GM19463 (cell line): ENCODE results near the gene NDUFB5.
"Not testable (repeated sequence)": the region's sequence is repeated elsewhere in the genome, so short reads cannot be mapped to it uniquely, and the experiment has no call there.

ENCODE experiments used
- ATAC-seq: cut with Tn5 transposase; IDR thresholded peaks from one replicate; pipeline ENCODE4 v1.9.1; 2021; ENCODE audit warnings: mild to moderate bottlenecking, moderate library complexity; ENCODE audit not compliant: unreplicated experiment

Gene NDUFB5

DNA sequence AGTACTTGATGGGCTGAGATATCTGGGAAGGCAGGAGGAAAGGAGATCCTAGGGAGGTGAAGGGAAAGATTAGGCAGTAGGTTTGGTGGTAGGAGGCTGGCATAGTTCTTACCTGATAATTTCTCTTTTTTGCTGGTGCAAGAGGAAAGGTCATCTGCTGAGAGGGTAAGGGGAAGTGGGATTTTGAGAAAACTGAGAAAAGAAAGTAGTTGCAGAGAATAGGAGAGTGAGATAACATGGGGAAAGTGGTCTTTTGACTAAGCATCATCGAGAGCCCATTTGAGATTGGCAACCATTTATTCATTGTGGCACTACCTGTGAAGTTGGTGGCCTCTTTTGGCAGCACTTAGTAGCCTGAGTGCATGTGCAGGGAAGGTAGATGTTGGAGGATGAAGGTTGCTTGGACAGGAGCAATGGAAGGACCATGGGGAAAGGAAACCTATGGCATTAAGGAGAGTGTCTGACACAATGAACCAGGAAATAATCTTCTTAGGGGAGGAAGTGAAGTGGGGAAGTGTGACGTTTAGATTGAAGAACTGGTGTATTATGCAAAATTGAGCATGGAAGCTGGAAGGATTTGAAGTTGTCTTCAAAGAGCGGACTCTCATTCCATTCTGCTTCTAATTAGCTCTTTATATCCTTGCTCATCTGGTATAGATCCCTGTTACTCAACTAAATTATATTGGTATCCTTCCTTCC, 26.3 kb downstream of the NDUFB5 start:
- no peak for ATAC-seq

DNA sequence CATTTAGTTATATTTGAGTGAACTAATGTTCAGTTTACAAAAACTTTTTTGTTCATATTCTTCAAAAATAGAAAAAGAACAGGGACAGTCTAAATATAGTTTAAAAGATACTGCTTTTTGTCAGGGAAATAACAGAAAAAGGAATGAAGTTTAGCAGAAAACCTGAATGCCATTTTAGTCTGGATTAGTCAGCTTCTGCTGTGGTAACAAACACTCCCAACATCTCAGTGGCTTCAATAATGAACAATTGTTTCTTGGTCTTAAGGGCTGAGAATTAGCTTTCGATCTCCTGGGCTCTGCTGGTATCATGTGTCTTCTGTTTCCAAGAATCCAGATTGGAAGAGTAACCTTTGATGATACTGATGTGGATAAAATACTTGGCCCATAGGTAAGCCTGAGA, 35.9 kb downstream of the NDUFB5 start:
- no peak for ATAC-seq

GRCh38 chr3:179642871-179643270, 38.3 kb downstream of the NDUFB5 start:
- no peak for ATAC-seq

DNA sequence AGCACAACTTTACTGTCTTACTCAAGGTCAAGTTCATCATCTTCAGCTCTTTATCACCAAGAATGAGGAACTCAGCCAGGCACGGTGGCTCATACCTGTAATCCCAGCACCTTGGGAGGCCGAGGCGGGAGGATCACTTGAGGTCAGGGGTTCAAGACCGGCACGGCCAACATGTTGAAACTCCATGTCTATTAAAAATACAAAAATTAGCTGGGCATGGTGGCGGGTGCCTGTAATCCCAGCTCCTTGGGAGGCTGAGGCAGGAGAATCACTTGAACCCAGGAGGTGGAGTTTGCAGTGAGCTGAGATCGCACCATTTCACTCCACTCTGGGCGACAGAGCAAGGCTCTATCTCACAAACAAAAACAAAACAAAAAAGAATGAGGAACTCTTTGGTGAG, 39.2 kb downstream of the NDUFB5 start:
- not testable (repeated sequence) for ATAC-seq

DNA sequence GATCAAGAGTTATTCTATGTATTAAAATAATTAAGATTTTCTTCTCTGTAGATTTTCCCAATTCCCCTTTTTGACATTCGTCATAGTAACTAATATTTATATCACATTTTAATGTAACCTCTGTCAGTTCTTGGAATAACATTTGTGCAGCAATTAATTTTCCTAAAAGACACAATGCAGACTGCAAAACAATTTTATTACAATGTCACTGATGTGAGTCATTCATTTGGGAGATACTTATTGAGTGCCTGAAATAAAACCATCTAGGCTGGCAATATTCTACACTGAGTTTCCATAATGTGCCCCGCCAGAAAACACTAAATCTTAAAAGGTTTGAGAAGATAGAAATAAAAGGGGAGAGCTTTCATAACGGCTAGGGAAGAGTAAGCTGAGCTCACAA, 41.6 kb downstream of the NDUFB5 start:
- ATAC-seq, result no peak

GRCh38 chr3:179651687-179652446, 47.3 kb downstream of the NDUFB5 start:
- no peak for ATAC-seq

DNA sequence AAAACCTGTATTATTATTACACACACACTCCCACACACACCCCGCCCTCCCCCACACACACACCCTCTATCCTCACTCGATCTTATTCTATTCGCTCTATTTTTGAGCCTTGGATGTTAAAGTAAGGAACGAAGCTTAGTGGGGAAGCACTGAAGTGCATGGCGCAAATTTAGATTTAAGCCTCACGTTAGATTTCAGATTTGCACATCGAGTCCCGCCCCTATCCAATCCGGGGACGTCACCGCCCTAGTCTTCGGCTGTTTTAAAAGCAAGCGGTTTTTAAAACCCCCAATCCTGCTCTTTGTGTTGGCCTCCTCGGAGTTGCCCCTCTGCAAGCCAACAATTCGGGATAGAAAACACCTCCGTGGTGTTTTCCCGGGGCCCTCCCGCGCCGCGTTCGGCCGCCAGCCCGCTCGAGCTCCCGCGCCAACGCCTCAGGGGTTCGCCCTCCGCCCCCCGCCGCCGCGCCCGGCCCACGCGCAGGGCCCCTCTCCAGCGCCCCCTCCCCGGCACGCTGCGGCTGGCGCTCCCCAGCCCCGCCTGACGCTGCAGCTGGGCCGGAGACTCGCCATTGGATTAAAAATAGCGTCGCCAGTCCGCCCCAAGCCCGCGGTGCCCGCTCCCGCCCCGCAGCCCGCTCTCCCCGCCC, 48.0 kb downstream of the NDUFB5 start, which contains the start of gene USP13:
TSS of gene USP13 (plus strand) at position 594 of the 649 bp plus-strand sequence. CDS start 186 bp downstream, outside the sequence.
- ATAC-seq, result peak; percentile 61

DNA sequence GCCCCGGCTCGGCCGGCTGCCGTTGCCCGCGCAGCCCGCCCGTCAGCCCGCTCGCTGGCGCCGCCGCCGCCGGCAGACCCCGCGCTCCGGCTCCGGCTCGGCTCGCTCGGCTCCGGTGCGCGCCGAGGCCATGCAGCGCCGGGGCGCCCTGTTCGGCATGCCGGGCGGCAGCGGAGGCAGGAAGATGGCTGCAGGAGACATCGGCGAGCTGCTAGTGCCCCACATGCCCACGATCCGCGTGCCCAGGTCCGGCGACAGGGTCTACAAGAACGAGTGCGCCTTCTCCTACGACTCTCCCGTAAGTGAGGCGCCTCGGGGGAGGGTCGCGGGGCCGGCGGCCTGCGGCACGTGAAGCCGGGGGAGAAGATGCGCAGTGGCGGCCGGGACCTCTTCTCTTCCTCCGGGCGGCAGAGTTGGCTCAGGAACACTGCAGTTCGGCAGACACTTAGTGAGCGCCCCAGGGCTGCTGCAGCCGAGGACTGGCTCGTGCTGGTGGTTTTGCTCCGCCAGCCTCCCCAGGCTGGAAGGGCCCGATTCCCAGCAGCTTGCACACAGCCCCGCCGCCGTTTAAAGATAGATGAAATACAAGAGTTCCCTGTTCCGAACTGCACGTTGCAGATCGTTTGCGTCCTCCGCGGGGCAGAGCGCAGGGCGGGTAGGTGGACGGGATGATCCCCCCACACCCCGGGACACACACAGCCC, 48.7 kb downstream of the NDUFB5 start:
- ATAC-seq, result peak; percentile 49

- no peak for ATAC-seq
These were observed 50.6 kb downstream of the NDUFB5 start for GRCh38 chr3:179655236-179655635.

GRCh38 chr3:179658606-179659005, 54.0 kb downstream of the NDUFB5 start:
- ATAC-seq, result no peak

DNA sequence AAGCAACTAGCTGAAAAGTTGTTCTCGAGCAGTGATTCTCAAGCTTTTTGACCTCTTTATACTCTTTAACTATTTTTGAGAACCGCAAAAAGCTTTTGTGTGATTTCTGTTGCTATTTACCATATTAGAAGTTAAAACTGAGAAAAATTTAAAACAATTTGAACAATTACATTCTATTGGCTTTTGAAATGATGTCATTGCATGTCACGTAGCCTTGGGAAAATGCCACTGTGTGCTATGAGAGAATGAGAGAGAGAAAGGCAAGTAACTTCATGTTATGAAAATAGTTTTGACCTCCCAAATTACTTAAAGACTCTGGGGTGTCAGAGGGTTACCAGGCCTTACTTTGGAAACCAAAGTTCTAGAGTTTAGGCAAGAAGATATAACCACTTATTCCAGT, 56.3 kb downstream of the NDUFB5 start:
- ATAC-seq, result no peak

- no peak for ATAC-seq
These were observed 57.2 kb downstream of the NDUFB5 start for GRCh38 chr3:179661777-179662176.

DNA sequence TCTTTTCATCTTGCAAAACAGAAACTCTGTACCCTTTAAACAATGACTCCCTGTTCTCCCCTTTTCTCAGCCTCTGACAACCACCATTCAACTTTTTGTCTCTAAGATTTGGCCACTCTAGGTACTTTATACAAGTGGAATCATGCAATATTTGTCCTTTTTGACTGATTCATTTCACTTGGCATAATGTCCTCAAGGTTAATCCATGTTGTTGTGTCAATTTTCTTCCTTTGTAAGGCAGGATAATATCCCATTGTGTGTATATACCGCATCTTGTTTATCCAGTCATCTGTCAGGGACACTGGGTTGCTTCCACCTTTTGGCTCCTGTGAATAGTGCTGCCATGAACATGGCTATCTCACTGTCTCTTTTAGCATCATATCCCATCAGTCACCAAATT, 58.5 kb downstream of the NDUFB5 start:
- no peak for ATAC-seq

DNA sequence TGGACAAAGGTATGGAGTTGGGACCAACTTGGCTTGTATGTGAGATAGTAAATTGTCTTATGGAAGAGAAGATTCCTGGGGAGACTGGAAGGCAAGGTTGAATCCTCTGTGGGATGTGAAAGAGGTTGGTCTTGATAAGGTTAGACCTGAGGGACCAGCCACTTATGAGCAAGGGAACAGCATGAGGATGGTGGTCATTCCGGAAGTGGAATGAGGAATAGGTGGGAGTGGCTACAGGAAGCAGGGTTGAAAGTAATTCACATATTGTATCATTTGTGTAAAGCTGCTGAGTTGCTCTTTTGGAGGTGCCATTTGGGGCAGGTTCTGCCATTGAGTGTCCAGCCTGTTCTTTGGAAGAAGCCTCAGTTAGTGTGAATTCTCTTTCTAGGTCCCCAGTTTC, 61.4 kb downstream of the NDUFB5 start:
- no peak for ATAC-seq

DNA sequence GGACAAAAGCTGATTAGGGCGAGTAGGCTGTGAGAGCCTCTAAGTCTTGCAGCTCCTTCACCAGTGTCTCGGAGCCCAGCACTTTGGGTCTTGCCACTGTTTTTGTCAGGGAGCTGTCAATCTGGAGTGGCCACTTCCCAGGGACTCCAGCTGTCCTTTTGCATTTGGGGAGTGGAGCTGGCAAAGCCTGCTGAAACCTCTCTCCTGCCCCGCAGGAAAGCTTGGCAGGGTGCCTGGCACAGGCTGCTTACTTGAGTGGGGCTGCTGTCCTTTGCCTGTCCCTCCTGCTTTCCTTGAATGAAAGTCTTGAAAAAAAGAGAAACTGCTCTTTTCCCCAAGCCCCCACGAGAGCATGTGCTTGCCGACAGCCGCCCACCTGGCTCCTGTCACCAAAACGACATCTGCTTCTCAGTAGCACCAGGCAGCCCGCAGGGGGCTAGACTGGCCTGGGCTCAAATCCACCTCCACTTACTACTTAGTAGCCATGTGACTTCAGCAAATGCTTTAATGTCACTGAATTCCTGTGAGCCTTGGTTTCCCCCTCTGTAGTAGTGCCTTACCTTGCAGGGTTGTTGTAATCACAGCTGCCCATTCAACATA, 61.9 kb downstream of the NDUFB5 start:
- ATAC-seq, result no peak

DNA sequence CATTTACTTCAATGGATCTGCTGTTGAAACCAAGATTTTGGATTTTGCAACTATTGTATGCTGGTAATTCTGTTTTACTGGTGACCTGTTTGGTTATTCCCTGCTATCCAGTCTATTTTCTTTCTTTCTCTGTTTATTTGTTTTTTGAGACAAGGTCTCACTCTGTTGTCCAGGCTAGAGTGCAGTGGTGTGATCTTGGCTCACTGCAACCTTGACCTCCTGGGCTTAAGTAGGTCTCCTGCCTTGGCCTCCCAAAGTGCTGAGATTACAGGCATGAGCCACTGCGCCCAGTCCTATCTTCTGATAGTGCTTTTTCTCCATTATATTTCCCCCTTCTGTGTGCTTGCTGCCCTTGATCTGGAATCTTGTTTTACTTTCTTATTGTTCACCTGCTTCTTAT, 63.8 kb downstream of the NDUFB5 start:
- ATAC-seq, result no peak

DNA sequence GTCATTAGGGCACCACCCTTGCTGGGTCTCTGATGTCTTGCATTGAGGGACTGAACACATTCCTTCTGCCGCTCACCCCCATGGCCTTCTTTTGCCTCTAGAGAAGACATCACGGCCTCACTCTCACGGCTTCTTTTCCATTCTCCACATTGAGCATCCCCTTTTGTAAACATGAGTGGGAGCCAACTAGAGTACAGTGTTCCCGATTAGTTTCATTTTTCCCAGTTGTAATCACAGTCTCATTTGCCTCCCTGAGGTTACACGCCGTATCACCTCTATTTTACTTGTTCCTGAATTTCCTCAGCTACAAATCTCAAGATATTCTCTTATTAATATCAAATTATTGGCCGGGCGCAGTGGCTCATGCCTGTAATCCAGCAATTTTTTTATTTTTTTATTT, 65.7 kb downstream of the NDUFB5 start:
- ATAC-seq, result no peak

DNA sequence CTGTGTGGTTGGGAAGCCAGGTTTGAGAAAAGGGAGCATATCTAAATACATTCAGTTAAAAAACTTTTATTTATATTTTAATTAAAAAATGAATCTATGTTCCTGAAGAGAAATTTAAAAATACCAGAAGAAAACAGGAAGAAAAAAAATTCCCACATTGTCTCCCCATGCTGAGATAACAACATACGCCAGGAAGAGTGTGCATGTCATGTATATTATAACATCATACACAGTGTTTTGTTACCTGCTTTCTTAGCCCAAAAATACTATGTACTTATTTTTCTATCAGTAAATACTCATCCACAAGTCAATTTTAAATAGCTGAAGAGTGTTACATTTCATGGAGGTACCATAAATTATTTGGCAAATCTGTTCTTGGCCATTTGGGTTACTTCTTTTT, 66.7 kb downstream of the NDUFB5 start:
- no peak for ATAC-seq

GRCh38 chr3:179671747-179672242, 67.2 kb downstream of the NDUFB5 start:
- no peak for ATAC-seq

- ATAC-seq, result no peak
These were observed 68.3 kb downstream of the NDUFB5 start for GRCh38 chr3:179672918-179673317.

DNA sequence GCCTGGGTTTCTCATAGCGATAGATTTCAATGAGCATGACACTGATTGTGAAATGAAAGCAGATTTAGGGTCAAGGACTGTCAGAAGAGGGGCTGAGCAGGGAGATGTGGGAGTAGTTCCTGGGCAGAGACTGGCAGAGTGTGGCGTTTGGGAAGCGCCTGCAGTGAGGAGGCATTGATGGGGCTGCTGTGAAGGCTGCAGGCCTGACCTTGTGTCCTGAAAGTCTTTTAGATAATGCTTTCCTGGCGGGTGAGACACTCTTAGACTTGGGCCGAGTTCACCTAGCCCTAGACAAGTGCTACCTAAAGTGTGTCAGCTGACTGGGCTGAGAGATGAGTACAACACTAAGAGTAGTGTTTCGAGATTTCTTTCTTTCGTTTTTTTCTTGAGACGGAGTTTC, 68.9 kb downstream of the NDUFB5 start:
- ATAC-seq, result no peak
